H1 (cell line): ENCODE results near the gene ANKRD13B. TPM values are rescaled to one million over a fixed set of nuclear protein-coding genes. Genes with fewer than 3 reads are reported as not detected.

Experiments used
- CTCF ChIA-PET: fragments of 300-600 bp; sonication (Branson Sonifier 250); formaldehyde crosslinking; loops from one replicate; lab custom pipeline; 2021; ENCODE audit not compliant: partially characterized antibody; lab: Charles Lee
- POLR2A ChIA-PET: fragments of 300-600 bp; sonication (Branson Sonifier 250); formaldehyde crosslinking; loops from one replicate; lab custom pipeline; 2021; ENCODE audit warnings: inconsistent platforms; ENCODE audit not compliant: partially characterized antibody; lab: Charles Lee
- DNase-seq, 2 experiments: peaks; one replicate each; pipeline versions ENCODE4 v3.0.0 to v3.0.0-alpha.2; 2010 to 2022; ENCODE audit warnings: low spot score in 2 of 2, low read depth in 1 of 2, mixed read lengths in 1 of 2
- FAIRE-seq: peaks from 2 replicates; lab custom pipeline; 2011; peaks lifted over from hg19 to GRCh38; lab: Jason Lieb, UNC
- H2AFZ ChIP-seq: 2 replicates; pipeline ENCODE4 v1.8.1; 2012; ENCODE audit warnings: low read length, inconsistent platforms
- H2AK5ac ChIP-seq: 2 replicates; pipeline ENCODE4 v1.6.1; 2013; ENCODE audit warnings: low read depth, low read length
- H2BK120ac ChIP-seq: replicated peaks from 2 replicates; pipeline ENCODE3; 2013; ENCODE audit warnings: low read depth, low read length, inconsistent platforms
- H2BK12ac ChIP-seq: 2 replicates; pipeline ENCODE4 v1.6.1; 2013; ENCODE audit warnings: low read depth, low read length
- H2BK15ac ChIP-seq: 2 replicates; pipeline ENCODE4 v1.6.1; 2013; ENCODE audit warnings: low read length
- H2BK20ac ChIP-seq: 2 replicates; pipeline ENCODE4 v1.6.1; 2013; ENCODE audit warnings: low read length
- H2BK5ac ChIP-seq: 2 replicates; pipeline ENCODE4 v1.6.1; 2013; ENCODE audit warnings: low read depth, low read length
- H3K14ac ChIP-seq: 2 replicates; pipeline ENCODE4 v1.6.1; 2013; ENCODE audit warnings: inconsistent platforms; ENCODE audit not compliant: insufficient read length
- H3K18ac ChIP-seq: 2 replicates; pipeline ENCODE4 v1.6.1; 2013; ENCODE audit warnings: low read length; ENCODE audit errors: extremely low read depth
- H3K23ac ChIP-seq: 2 replicates; pipeline ENCODE4 v1.6.1; 2013; ENCODE audit warnings: inconsistent platforms; ENCODE audit not compliant: insufficient read length
- H3K23me2 ChIP-seq: 2 replicates; pipeline ENCODE4 v1.6.1; 2013; ENCODE audit warnings: low read depth, low read length
- H3K27ac ChIP-seq: 2 replicates; pipeline ENCODE4 v1.6.1; 2011; ENCODE audit warnings: low read depth, low read length, inconsistent platforms
- H3K27me3 ChIP-seq, 4 experiments: replicated peaks in 1 of 4; 1 replicate in 1 of 4; 2 replicates in 3 of 4; pipeline versions ENCODE4 v1.6.1 to v1.8.1; 2011 to 2013; ENCODE audit warnings: low read length in 3 of 4, mild to moderate bottlenecking in 3 of 4, inconsistent platforms in 2 of 4, mixed read lengths in 2 of 4, moderate library complexity in 1 of 4; ENCODE audit not compliant: control insufficient read depth in 3 of 4, insufficient read depth in 3 of 4; ENCODE audit errors: extremely low read depth in 1 of 4
- H3K36me3 ChIP-seq, 4 experiments: 2 replicates each; pipeline versions ENCODE4 v1.6.1 to v1.8.1; 2011 to 2013; ENCODE audit warnings: mild to moderate bottlenecking in 4 of 4, low read length in 3 of 4, moderate library complexity in 2 of 4, control low read depth in 1 of 4, inconsistent platforms in 1 of 4; ENCODE audit not compliant: insufficient read depth in 4 of 4, control insufficient read depth in 2 of 4
- H3K4ac ChIP-seq: replicated peaks from 2 replicates; pipeline ENCODE3; 2013; ENCODE audit warnings: low read length, low read depth, mixed read lengths, inconsistent platforms; ENCODE audit not compliant: insufficient read length
- H3K4me1 ChIP-seq, 4 experiments: replicated peaks in 1 of 4; 1 replicate in 1 of 4; 2 replicates in 3 of 4; pipeline versions ENCODE4 v1.6.1 to v1.8.1; 2011 to 2013; ENCODE audit warnings: low read length in 3 of 4, inconsistent platforms in 2 of 4, mixed read lengths in 1 of 4; ENCODE audit not compliant: insufficient read depth in 4 of 4, control insufficient read depth in 3 of 4
- H3K4me2 ChIP-seq, 2 experiments: 2 replicates each; pipeline versions ENCODE4 v1.6.1 to v1.8.1; 2011 to 2013; ENCODE audit warnings: low read depth in 2 of 2, low read length in 2 of 2, control low read depth in 1 of 2, inconsistent platforms in 1 of 2, mild to moderate bottlenecking in 1 of 2; ENCODE audit not compliant: insufficient read depth in 1 of 2
- H3K4me3 ChIP-seq, 4 experiments: fragments of 200-600, 300-600 bp in 1 of 4; sonication (generic), shearing (Covaris generic), sonication (Bioruptor Twin) in 1 of 4; 2 replicates each; pipeline versions ENCODE4 v1.5.1 to v1.8.1; 2011 to 2016; ENCODE audit warnings: low read length in 4 of 4, low read depth in 3 of 4, control low read depth in 2 of 4, inconsistent platforms in 2 of 4, mild to moderate bottlenecking in 2 of 4, mixed read lengths in 1 of 4, moderate library complexity in 1 of 4; ENCODE audit not compliant: insufficient read depth in 2 of 4; ENCODE audit errors: extremely low read depth in 1 of 4
- H3K56ac ChIP-seq: replicated peaks from 2 replicates; pipeline ENCODE3; 2013; ENCODE audit warnings: low read depth, mild to moderate bottlenecking, mixed read lengths, low read length, inconsistent platforms; ENCODE audit not compliant: insufficient read length
- H3K79me1 ChIP-seq: 2 replicates; pipeline ENCODE4 v1.6.1; 2013; ENCODE audit warnings: low read depth, low read length, control low read depth
- H3K79me2 ChIP-seq, 2 experiments: 2 replicates each; pipeline versions ENCODE4 v1.6.1 to v1.8.1; 2012 to 2013; ENCODE audit warnings: low read length in 2 of 2, mild to moderate bottlenecking in 2 of 2, inconsistent platforms in 1 of 2; ENCODE audit not compliant: insufficient read depth in 2 of 2, control insufficient read depth in 1 of 2
- H3K9ac ChIP-seq, 4 experiments: replicated peaks in 1 of 4; 1 replicate in 1 of 4; 2 replicates in 3 of 4; pipeline versions ENCODE4 v1.6.1 to v1.8.1; 2011 to 2013; ENCODE audit warnings: low read depth in 3 of 4, low read length in 3 of 4, control low read depth in 2 of 4, mild to moderate bottlenecking in 2 of 4, moderate library complexity in 2 of 4, inconsistent platforms in 1 of 4; ENCODE audit errors: extremely low read depth in 1 of 4
- H3K9me3 ChIP-seq, 2 experiments: 2 replicates each; pipeline versions ENCODE4 v1.6.1 to v1.8.1; 2012 to 2013; ENCODE audit warnings: mild to moderate bottlenecking in 2 of 2, moderate library complexity in 2 of 2, control low read depth in 1 of 2, inconsistent platforms in 1 of 2, low read depth in 1 of 2, low read length in 1 of 2, mixed read lengths in 1 of 2; ENCODE audit not compliant: insufficient read depth in 2 of 2
- H4K20me1 ChIP-seq, 2 experiments: replicated peaks in 1 of 2; 2 replicates each; pipeline versions ENCODE3 to v1.8.1; 2011 to 2013; ENCODE audit warnings: inconsistent platforms in 2 of 2, low read length in 2 of 2, mild to moderate bottlenecking in 1 of 2; ENCODE audit not compliant: insufficient read depth in 2 of 2, control insufficient read depth in 1 of 2
- H4K5ac ChIP-seq: 2 replicates; pipeline ENCODE4 v1.6.1; 2013; ENCODE audit warnings: low read length, low read depth, mixed read lengths, inconsistent platforms; ENCODE audit not compliant: insufficient read length
- H4K8ac ChIP-seq: 2 replicates; pipeline ENCODE4 v1.8.0; 2013; ENCODE audit warnings: mild to moderate bottlenecking, moderate library complexity, low read length, inconsistent platforms; ENCODE audit not compliant: insufficient read depth; ENCODE audit errors: extremely low read depth
- H4K91ac ChIP-seq: replicated peaks from 2 replicates; pipeline ENCODE3; 2013; ENCODE audit warnings: low read length, mixed read lengths, inconsistent platforms; ENCODE audit not compliant: insufficient read length
- CHD1 ChIP-seq: IDR thresholded peaks from 2 replicates; pipeline ENCODE4 v1.6.1; 2012; ENCODE audit warnings: low read depth, low read length, improper control_type of control experiment
- CTBP2 ChIP-seq: IDR thresholded peaks from 2 replicates; pipeline ENCODE4 v1.7.0; 2011; ENCODE audit warnings: borderline replicate concordance, mild to moderate bottlenecking, moderate library complexity, mixed read lengths, low read length; ENCODE audit not compliant: insufficient read depth, insufficient read length
- PHF8 ChIP-seq: fragments of 200-600 bp; sonication (generic); conservative IDR thresholded peaks from 2 replicates; pipeline ENCODE4 v1.7.1; 2012; ENCODE audit warnings: low read depth, mild to moderate bottlenecking, inconsistent platforms, low read length, moderate library complexity
- POU5F1 ChIP-seq: IDR thresholded peaks from 2 replicates; pipeline ENCODE4 v1.6.1; 2011; ENCODE audit warnings: low read depth, mild to moderate bottlenecking, low read length, moderate library complexity
- RNF2 ChIP-seq: fragments of 200-900, 300-1000 bp; sonication (generic); IDR thresholded peaks from 2 replicates; pipeline ENCODE4 v1.7.1; 2016; ENCODE audit warnings: borderline replicate concordance, low read depth, mild to moderate bottlenecking, antibody characterized with exemption, low read length; ENCODE audit not compliant: poor library complexity, severe bottlenecking; ENCODE audit errors: missing control alignments
- RXRA ChIP-seq: IDR thresholded peaks from 2 replicates; pipeline ENCODE4 v1.6.1; 2011; ENCODE audit warnings: low read depth, mild to moderate bottlenecking, low read length, moderate library complexity; ENCODE audit not compliant: insufficient read depth
- WGBS, 2 experiments: shearing (Covaris generic) in 1 of 2; methylation state at CpG; one replicate each; pipeline versions ENCODE4 v1.1.6 to v1.1.7; 2013 to 2015; ENCODE audit warnings: low lambda C conversion rate in 2 of 2, mixed read lengths in 2 of 2, inconsistent platforms in 1 of 2, low coverage in 1 of 2, missing lambda C conversion rate in 1 of 2; ENCODE audit not compliant: insufficient replicate concordance in 2 of 2, insufficient coverage in 1 of 2, insufficient read length in 1 of 2; ENCODE audit errors: extremely low coverage in 1 of 2, missing lambda C conversion rate in 1 of 2; 5-methylcytosine and 5-hydroxymethylcytosine counted together
- polyA plus RNA-seq, 7 experiments: library from polyadenylated mRNA; depleted of rRNA in 3 of 7; stranded (reverse) in 5 of 7; unstranded in 2 of 7; fragments of >200 nt in 5 of 7; fragments of 200-250 nt in 2 of 7; gene quantifications; 1 replicate in 5 of 7; 2 replicates in 1 of 7; 4 replicates in 1 of 7; pipeline versions ENCODE4 v1.2.1 to v1.2.3, GENCODE V29; 2011 to 2013; ENCODE audit warnings: missing spikeins in 2 of 7, mixed read lengths in 2 of 7
- total RNA-seq: library from RNA; stranded (reverse); fragmentation: NEBNext Ultra II Directional; extraction: Animal tissue kit (Norgen Biotek cat#: 25700); gene quantifications from 2 replicates; pipeline ENCODE4 v1.2.1, GENCODE V29; 2021

Gene ANKRD13B
- total and polyA plus RNA-seq, 2 of the 8 experiments (the other 6 are each of a cell fraction or from before 2014, with no cell fraction given): 16.4 to 48.5 TPM

- no peak overlapping the region for H2AK5ac ChIP-seq
- no peaks in the 10 kb centered on the region for H3K9me3 ChIP-seq
- no peak overlapping the region for H2BK15ac ChIP-seq
- 0 out of 7 replicates have a peak overlapping the region, but pooled peaks of 1 of the 4 experiments have one; percentile 29 for H3K9ac ChIP-seq
- H3K4me1 ChIP-seq: peaks cover 0 to 10% (median 3%) of the 10 kb centered on the region in 4 experiments; a peak in 3 of 7 replicates
- CTCF ChIA-PET: interaction anchor here (0.6 to 7.9 kb wide), 21 partner anchors 14 to 449 kb away, joined by 3 to 97 read pairs (median 5); partner anchors contain the start of gene SSH2
- no peak overlapping the region for H2BK120ac ChIP-seq
- no peak overlapping the region for H3K18ac ChIP-seq
- no peak overlapping the region for H3K14ac ChIP-seq
- H3K27me3 ChIP-seq: no peaks in the 10 kb centered on the region
- H3K79me2 ChIP-seq: no peaks in the 10 kb centered on the region
- H2AFZ ChIP-seq: no peak overlapping the region
- H2BK5ac ChIP-seq: no peak overlapping the region
- H3K4me3 ChIP-seq: no peak overlapping the region
- H3K23me2 ChIP-seq: no peaks in the 10 kb centered on the region; the same call in 1 of the 2 replicates
- FAIRE-seq (no peak), DNase-seq (no peak)
- no peak overlapping the region for H2BK12ac ChIP-seq
- H3K4ac ChIP-seq: no peak overlapping the region
- H4K8ac ChIP-seq: no peak overlapping the region
- H3K4me2 ChIP-seq: no peak overlapping the region
- H3K79me1 ChIP-seq: no peaks in the 10 kb centered on the region
- 57% methylated on average over 2 of the region's 2 CpGs; no CpG with 5 or more reads in 1 of the 2 experiments for WGBS, 2 experiments
- no peak overlapping the region for H4K91ac ChIP-seq
- H3K56ac ChIP-seq: no peak overlapping the region
- no peak overlapping the region for H3K23ac ChIP-seq
- H4K5ac ChIP-seq: no peak overlapping the region
- no peak overlapping the region for H3K27ac ChIP-seq
- H4K20me1 ChIP-seq: no peaks in the 10 kb centered on the region
- no peak overlapping the region for H2BK20ac ChIP-seq
- H3K36me3 ChIP-seq: no peaks in the 10 kb centered on the region; a peak in 1 of 8 replicates
- TF ChIP-seq PHF8 (no peak), CTBP2 (no peak), RNF2 (no peak), CHD1 (no peak), RXRA (no peak), POU5F1 (no peak)
- POLR2A ChIA-PET: interaction anchor here (0.7 to 1.5 kb wide), 2 partner anchors 8 to 116 kb away, joined by 4 read pairs; no protein-coding TSS in a partner anchor
Measured at GRCh38 chr17:29640413-29640812, 47.5 kb downstream of the ANKRD13B start.
